WERI-Rb-1 (cell line): ENCODE results near the gene TBC1D32.

ENCODE experiments used
- DNase-seq: peaks from one replicate; pipeline ENCODE4 v3.0.0-alpha.2; 2020
- H3K27ac ChIP-seq: fragments of 250-450 bp; sonication (Bioruptor Pico); 2 replicates; pipeline ENCODE4 v1.5.1; 2020; ENCODE audit warnings: mild to moderate bottlenecking, moderate library complexity
- H3K27me3 ChIP-seq: fragments of 250-450 bp; sonication (Bioruptor Pico); 2 replicates; pipeline ENCODE4 v1.5.1; 2021; ENCODE audit warnings: mild to moderate bottlenecking, low read depth, moderate library complexity; ENCODE audit not compliant: insufficient read depth, severe bottlenecking
- H3K36me3 ChIP-seq: fragments of 250-450 bp; sonication (Bioruptor Pico); 2 replicates; pipeline ENCODE4 v1.5.1; 2020; ENCODE audit warnings: mild to moderate bottlenecking, moderate library complexity
- H3K4me3 ChIP-seq: 2 replicates; pipeline ENCODE4 v1.5.1; 2011; ENCODE audit warnings: low read depth, mild to moderate bottlenecking, control low read depth, low read length
- H3K9me3 ChIP-seq: fragments of 250-450 bp; sonication (Bioruptor Pico); 2 replicates; pipeline ENCODE4 v1.5.1; 2021; ENCODE audit warnings: mild to moderate bottlenecking, moderate library complexity; ENCODE audit not compliant: severe bottlenecking
- TF ChIP-seq, protein P1 (sequence below): IDR thresholded peaks from 2 replicates; pipeline ENCODE4 v1.5.1; 2011; ENCODE audit warnings: low read depth, mild to moderate bottlenecking, control low read depth, inconsistent platforms, low read length

Gene TBC1D32

DNA sequence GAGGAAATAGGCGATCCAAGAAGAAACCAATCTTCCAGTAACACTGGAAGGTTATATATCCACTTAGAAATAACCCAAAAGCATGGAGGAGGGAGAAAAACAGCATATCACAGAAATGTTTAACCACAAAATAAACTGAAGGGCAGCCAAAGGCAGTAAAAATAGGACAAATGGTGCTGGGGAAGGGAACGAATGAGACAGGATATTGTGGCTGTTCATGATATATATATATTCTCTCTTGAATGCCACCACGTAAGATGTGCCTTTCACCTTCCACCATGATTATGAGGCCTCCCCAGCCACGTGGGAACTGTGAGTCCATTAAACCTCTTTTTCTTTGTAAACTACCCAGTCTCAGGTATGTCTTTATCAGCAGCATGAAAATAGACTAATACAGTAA, 162.4 kb downstream of the TBC1D32 start:
- Histone ChIP-seq H3K27me3 (no peaks in the 10 kb centered on the region), H3K27ac (no peak overlapping the region), H3K36me3 (no peaks in the 10 kb centered on the region), H3K4me3 (no peak overlapping the region), H3K9me3 (no peaks in the 10 kb centered on the region)
- TF ChIP-seq, protein P1, sequence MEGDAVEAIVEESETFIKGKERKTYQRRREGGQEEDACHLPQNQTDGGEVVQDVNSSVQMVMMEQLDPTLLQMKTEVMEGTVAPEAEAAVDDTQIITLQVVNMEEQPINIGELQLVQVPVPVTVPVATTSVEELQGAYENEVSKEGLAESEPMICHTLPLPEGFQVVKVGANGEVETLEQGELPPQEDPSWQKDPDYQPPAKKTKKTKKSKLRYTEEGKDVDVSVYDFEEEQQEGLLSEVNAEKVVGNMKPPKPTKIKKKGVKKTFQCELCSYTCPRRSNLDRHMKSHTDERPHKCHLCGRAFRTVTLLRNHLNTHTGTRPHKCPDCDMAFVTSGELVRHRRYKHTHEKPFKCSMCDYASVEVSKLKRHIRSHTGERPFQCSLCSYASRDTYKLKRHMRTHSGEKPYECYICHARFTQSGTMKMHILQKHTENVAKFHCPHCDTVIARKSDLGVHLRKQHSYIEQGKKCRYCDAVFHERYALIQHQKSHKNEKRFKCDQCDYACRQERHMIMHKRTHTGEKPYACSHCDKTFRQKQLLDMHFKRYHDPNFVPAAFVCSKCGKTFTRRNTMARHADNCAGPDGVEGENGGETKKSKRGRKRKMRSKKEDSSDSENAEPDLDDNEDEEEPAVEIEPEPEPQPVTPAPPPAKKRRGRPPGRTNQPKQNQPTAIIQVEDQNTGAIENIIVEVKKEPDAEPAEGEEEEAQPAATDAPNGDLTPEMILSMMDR, result no peak
- DNase-seq, result no peak

DNA sequence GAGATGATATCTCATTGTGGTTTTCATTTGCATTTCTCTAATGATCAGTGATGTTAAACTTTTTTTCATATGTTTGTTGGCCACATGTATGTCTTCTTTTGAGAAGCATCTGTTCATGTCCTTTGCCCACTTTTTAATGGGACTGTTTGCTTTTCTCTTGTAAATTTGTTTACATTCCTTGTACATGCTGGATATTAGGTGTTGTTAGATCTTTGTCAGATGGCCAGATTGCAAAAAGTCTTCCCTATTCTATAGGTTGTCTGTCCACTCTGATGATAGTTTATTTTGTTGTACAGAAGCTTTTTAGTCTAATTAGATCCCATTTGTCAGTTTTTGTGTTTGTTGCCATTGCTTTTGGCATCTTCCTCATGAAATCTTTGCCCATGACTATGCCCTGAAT, 172.4 kb downstream of the TBC1D32 start:
- no peaks in the 10 kb centered on the region for H3K36me3 ChIP-seq
- no peak overlapping the region for H3K4me3 ChIP-seq
- TF ChIP-seq, protein P1, result no peak
- no peak for DNase-seq
- no peaks in the 10 kb centered on the region for H3K27me3 ChIP-seq
- H3K27ac ChIP-seq, result no peak overlapping the region
- no peaks in the 10 kb centered on the region for H3K9me3 ChIP-seq

DNA sequence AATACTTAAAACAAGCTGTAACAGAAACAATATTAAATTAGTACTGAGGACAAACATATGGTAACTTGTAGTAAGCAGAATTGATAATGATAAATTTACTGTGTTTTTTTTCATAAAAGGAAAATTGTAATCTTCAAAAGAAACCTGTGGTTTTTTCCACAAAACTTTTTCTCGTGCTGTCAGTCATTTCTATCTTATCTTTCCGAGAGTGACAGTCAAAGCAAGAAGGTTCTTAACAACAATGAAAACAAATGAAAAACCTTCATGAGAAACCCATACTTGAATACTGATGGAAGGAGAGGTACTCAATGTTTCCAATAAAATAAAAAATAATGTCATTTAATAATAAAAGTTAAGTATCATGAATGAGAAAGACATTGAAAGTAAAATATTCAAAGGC, 174.0 kb downstream of the TBC1D32 start:
- DNase-seq, result no peak
- Histone ChIP-seq H3K36me3 (no peaks in the 10 kb centered on the region), H3K4me3 (no peak overlapping the region)

DNA sequence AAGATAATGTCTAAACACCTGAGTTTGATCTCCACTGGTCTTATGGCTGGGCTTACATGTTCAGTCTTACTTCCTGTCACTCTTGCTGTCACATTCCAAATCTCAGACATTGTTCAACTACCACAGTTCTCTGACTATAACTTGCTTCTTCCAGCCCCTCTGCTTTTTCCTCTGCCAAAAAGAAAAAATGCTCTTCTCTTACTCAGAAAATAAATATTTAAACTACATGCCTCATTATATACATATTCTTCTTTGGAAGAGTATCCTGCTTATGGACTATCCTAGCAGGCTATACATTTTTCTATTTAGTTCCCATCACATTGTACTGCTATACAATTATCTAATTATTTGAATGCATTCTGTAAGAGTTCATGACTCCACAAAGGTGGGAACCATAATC, 175.4 kb downstream of the TBC1D32 start:
- Histone ChIP-seq H3K27ac (no peak overlapping the region), H3K4me3 (no peak overlapping the region)

More for the DNA sequence above, 174.0 kb downstream of the TBC1D32 start:
- H3K9me3 ChIP-seq, result no peaks in the 10 kb centered on the region
- no peak overlapping the region for H3K27ac ChIP-seq
- H3K27me3 ChIP-seq, result no peaks in the 10 kb centered on the region
- TF ChIP-seq, protein P1, result no peak

DNA sequence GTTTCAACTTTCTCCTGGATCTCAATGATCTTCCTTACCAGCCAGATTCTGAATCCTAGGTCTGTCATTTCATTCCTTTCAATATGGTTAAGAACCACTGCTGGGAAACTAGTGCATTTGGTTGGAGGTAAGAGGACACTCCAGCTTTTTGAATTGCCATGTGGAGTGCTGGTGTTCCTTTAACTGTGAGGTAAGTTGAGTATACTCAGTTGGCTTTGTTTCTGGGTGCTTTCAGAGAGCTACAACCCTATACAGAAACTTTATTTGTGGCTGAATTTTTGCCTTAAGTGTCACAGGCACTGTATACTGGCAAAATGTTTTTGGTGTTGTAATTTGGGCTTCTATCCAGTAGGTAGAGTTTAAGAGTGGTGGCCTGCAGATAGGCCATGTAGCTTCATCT, 175.8 kb downstream of the TBC1D32 start:
- no peaks in the 10 kb centered on the region for H3K27me3 ChIP-seq
- H3K4me3 ChIP-seq, result no peak overlapping the region
- no peak overlapping the region for H3K27ac ChIP-seq
- no peak for DNase-seq
- H3K9me3 ChIP-seq, result no peaks in the 10 kb centered on the region
- H3K36me3 ChIP-seq, result no peaks in the 10 kb centered on the region
- TF ChIP-seq, protein P1, result no peak

More for the DNA sequence above, 175.4 kb downstream of the TBC1D32 start:
- TF ChIP-seq, protein P1, result no peak
- Histone ChIP-seq H3K27me3 (no peaks in the 10 kb centered on the region), H3K36me3 (no peaks in the 10 kb centered on the region), H3K9me3 (no peaks in the 10 kb centered on the region)
- no peak for DNase-seq

DNA sequence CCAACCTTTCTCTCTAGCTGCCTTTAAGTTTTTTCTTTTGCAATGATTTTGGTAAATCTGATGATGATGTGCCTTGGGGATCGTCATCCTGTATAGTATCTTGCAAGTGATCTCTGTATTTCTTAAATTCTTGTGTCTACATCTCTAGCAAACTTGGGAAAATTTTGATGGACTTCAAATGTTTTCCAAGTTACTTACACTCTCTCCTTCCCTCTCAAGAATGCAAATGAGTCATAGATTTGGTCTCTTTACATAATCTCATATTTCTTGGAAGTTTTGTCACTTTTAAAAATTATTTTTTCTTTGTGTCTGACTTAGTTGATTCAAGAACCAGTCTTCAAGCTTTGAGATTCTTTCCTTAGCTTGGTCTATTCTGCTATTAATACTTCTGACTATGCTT, 176.4 kb downstream of the TBC1D32 start:
- TF ChIP-seq, protein P1, result no peak
- H3K4me3 ChIP-seq, result no peak overlapping the region
- H3K27me3 ChIP-seq, result no peaks in the 10 kb centered on the region
- no peaks in the 10 kb centered on the region for H3K9me3 ChIP-seq
- H3K27ac ChIP-seq, result no peak overlapping the region
- no peaks in the 10 kb centered on the region for H3K36me3 ChIP-seq
- DNase-seq, result no peak
